Natural killer cell (primary cell): ENCODE results near the gene GRIK5. TPM values are rescaled to one million over a fixed set of nuclear protein-coding genes. Genes with fewer than 3 reads are reported as not detected.
A peak's percentile ranks its signal among the peaks of the same experiment; 100 is the strongest.

Source experiments
- ATAC-seq, 3 donors: fragments of 150-1000 bp in 2 of 3; fragments of 200-7000 bp in 1 of 3; cut with Tn5 transposase; 1 replicate in 1 of 3; 2 replicates in 2 of 3; pipeline ENCODE4 v1.10.0; 2021; ENCODE audit warnings: mild to moderate bottlenecking in 2 of 3, moderate library complexity in 2 of 3
- DNase-seq, 2 donors: peaks; one replicate each; pipeline versions ENCODE4 v3.0.0 to v3.0.0-alpha.2; 2013 to 2021; ENCODE audit warnings: mixed read lengths in 1 of 2
- H3K27ac ChIP-seq: one replicate; pipeline ENCODE4 v1.5.1; 2013; ENCODE audit warnings: mild to moderate bottlenecking, low read length
- H3K27me3 ChIP-seq: one replicate; pipeline ENCODE4 v1.6.1; 2013; ENCODE audit warnings: low read length; ENCODE audit not compliant: control insufficient read depth, insufficient read depth
- H3K36me3 ChIP-seq: one replicate; pipeline ENCODE4 v1.6.1; 2013; ENCODE audit warnings: low read length; ENCODE audit not compliant: control insufficient read depth, insufficient read depth
- H3K4me1 ChIP-seq: one replicate; pipeline ENCODE4 v1.6.1; 2013; ENCODE audit warnings: low read length; ENCODE audit not compliant: control insufficient read depth, insufficient read depth
- H3K4me3 ChIP-seq: one replicate; pipeline ENCODE4 v1.5.1; 2013; ENCODE audit warnings: low read length
- H3K9me3 ChIP-seq: one replicate; pipeline ENCODE4 v1.6.1; 2013; ENCODE audit warnings: low read length; ENCODE audit not compliant: control insufficient read depth, insufficient read depth
- H3K27ac Mint-ChIP-seq, 2 donors: one replicate each; pipeline ENCODE4 v1.8.0; 2022; ENCODE audit warnings: mild to moderate bottlenecking in 2 of 2, mixed read lengths in 2 of 2, moderate library complexity in 1 of 2
- H3K27me3 Mint-ChIP-seq, 2 donors: one replicate each; pipeline ENCODE4 v1.8.0; 2022; ENCODE audit warnings: low read depth in 2 of 2, mixed read lengths in 2 of 2
- H3K36me3 Mint-ChIP-seq: one replicate; pipeline ENCODE4 v1.8.0; 2022; ENCODE audit warnings: mixed read lengths
- H3K4me1 Mint-ChIP-seq, 2 donors: one replicate each; pipeline ENCODE4 v1.8.0; 2022; ENCODE audit warnings: mixed read lengths in 2 of 2
- H3K4me3 Mint-ChIP-seq: one replicate; pipeline ENCODE4 v1.8.0; 2022; ENCODE audit warnings: mild to moderate bottlenecking, moderate library complexity, mixed read lengths
- H3K9me3 Mint-ChIP-seq, 2 donors: one replicate each; pipeline ENCODE4 v1.8.0; 2022; ENCODE audit warnings: mixed read lengths in 2 of 2
- WGBS: methylation state at CpG from one replicate; pipeline ENCODE4 v1.1.7; 2013; ENCODE audit warnings: missing lambda C conversion rate; ENCODE audit not compliant: insufficient coverage; 5-methylcytosine and 5-hydroxymethylcytosine counted together
- intact Hi-C: fragments of 100-400 bp; cut with micrococcal nuclease; formaldehyde crosslinking; loops from one replicate; pipeline ENCODE4 v1.14.2; 2022
- total RNA-seq, 4 donors: library from RNA; stranded (reverse); fragments of 120-200 nt in 1 of 4; gene quantifications; one replicate each; pipeline versions ENCODE4 v1.2.3 to v1.2.4, GENCODE V29; 2013 to 2022
- TF ChIP-seq, protein P1 (sequence below): fragments of 200-600 bp; IDR thresholded peaks from one replicate; pipeline ENCODE4 v1.8.0; 2022; ENCODE audit warnings: antibody characterized with exemption

Gene GRIK5
- total RNA-seq, 3 donors from 2014 or later (not counting 1 experiment from before 2014, with no cell fraction given), result 0.31 to 2.1 TPM; not detected in 1

DNA sequence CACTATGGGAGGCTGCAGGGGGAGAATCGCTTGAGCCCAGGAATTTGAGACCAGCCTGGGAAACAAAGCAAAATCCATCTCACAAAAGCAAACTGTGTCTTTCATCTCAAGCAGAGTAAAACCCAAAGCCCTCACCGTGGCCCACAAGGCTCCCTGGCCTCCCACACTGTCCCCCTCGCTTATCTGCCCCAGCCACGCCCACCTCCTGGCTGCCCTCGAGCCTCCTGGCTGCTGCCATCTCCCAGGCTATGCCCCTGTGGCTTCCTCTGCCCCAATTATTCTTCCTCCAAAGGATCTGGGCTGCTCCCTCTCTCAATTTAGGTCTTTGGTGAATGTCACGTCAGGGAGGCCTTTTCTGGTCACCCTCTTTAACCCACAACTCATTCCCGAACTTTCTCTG lies 114.5 kb downstream of the GRIK5 start:
- Mint-ChIP-seq H3K4me1 (peaks cover 23 to 30% of the 10 kb centered on the region in 2 donors), H3K9me3 (no peaks in the 10 kb centered on the region), H3K36me3 (no peaks in the 10 kb centered on the region), H3K4me3 (no peak overlapping the region), H3K27me3 (no peaks in the 10 kb centered on the region), H3K27ac (peak overlapping the region in 1 of 2 donors; percentile 18)
- no peak for ATAC-seq
- no peaks in the 10 kb centered on the region for H3K9me3 ChIP-seq
- intact Hi-C loops, result no loop called here
- 71% methylated on average over 6 of the region's 7 CpGs for WGBS
- no peak overlapping the region for H3K4me3 ChIP-seq
- H3K27ac ChIP-seq, result no peak overlapping the region
- peaks cover 31% of the 10 kb centered on the region for H3K4me1 ChIP-seq
- no peak for DNase-seq
- peaks cover 9% of the 10 kb centered on the region for H3K36me3 ChIP-seq
- TF ChIP-seq, protein P1, sequence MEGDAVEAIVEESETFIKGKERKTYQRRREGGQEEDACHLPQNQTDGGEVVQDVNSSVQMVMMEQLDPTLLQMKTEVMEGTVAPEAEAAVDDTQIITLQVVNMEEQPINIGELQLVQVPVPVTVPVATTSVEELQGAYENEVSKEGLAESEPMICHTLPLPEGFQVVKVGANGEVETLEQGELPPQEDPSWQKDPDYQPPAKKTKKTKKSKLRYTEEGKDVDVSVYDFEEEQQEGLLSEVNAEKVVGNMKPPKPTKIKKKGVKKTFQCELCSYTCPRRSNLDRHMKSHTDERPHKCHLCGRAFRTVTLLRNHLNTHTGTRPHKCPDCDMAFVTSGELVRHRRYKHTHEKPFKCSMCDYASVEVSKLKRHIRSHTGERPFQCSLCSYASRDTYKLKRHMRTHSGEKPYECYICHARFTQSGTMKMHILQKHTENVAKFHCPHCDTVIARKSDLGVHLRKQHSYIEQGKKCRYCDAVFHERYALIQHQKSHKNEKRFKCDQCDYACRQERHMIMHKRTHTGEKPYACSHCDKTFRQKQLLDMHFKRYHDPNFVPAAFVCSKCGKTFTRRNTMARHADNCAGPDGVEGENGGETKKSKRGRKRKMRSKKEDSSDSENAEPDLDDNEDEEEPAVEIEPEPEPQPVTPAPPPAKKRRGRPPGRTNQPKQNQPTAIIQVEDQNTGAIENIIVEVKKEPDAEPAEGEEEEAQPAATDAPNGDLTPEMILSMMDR, result no peak
- H3K27me3 ChIP-seq, result no peaks in the 10 kb centered on the region

DNA sequence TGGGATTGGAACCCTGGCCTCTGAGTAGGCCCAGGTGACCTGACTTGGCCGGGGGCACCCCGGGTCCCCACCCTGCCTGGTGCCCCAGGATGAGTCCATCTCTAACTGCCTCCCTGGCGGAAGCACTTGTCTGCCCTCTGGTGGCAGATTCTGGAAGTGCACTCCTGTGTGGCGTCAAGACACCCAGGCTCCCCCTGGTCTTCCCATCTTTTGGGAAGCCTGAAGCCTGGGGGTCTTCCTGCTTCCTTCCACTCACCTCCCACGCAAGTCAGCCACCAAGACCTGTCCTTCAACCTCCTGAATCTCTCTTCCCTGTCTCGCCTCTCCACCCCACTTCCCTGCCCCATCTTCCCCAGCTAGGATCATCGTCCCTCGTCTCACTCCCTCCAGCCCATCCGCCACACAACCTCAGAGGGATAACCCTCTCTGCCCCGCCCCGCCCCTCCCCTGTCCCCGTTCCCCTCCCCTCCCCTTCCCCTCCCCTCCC lies 118.3 kb downstream of the GRIK5 start:
- H3K4me3 Mint-ChIP-seq, result peak overlapping the region; percentile 9
- no peaks in the 10 kb centered on the region for H3K9me3 Mint-ChIP-seq
- peak overlapping the region in 1 of 2 donors; percentile 81 for H3K27ac Mint-ChIP-seq
- H3K4me1 Mint-ChIP-seq, result peaks cover 18 to 24% of the 10 kb centered on the region in 2 donors
- peak; percentile 89 to 93 for DNase-seq
- intact Hi-C loops, result loop anchor here (1.0 to 5.0 kb wide), 3 partner anchors 78 to 159 kb away; no protein-coding TSS in a partner anchor
- H3K4me1 ChIP-seq, result peaks cover 21% of the 10 kb centered on the region
- H3K36me3 ChIP-seq, result peaks cover 3% of the 10 kb centered on the region
- 7% methylated on average over 8 of the region's 12 CpGs for WGBS
- H3K4me3 ChIP-seq, result no peak overlapping the region
- no peak overlapping the region for H3K27ac ChIP-seq
- peak; percentile 88 to 96 (median 95) for ATAC-seq
- no peaks in the 10 kb centered on the region for H3K36me3 Mint-ChIP-seq
- H3K27me3 Mint-ChIP-seq, result no peaks in the 10 kb centered on the region
- H3K9me3 ChIP-seq, result no peaks in the 10 kb centered on the region
- no peaks in the 10 kb centered on the region for H3K27me3 ChIP-seq
- TF ChIP-seq, protein P1, result peak; percentile 99

Other genes starting within 250 kb of the GRIK5 start
- not detected for gene LYPD4, start 225.5 kb downstream of the GRIK5 start, total RNA-seq
- not detected for gene DMRTC2, start 225.2 kb downstream of the GRIK5 start, total RNA-seq
- gene RPS19, start 210.0 kb downstream of the GRIK5 start, total RNA-seq, result 1,000 to 10,000 TPM; 1,358 to 1,814 (median 1,709) TPM
- 10 to 100 TPM in 1 of 3 donors, 1 to 10 TPM in 2; 5.6 to 35.5 (median 6.0) TPM for gene CD79A, start 192.9 kb downstream of the GRIK5 start, total RNA-seq
- gene ARHGEF1, start 187.0 kb downstream of the GRIK5 start, total RNA-seq, result 1,000 to 10,000 TPM; 1,177 to 1,409 (median 1,354) TPM
- 1 to 10 TPM; 1.1 to 2.1 (median 1.5) TPM for gene ERFL, start 141.8 kb downstream of the GRIK5 start, total RNA-seq
- 10 to 100 TPM; 76.8 to 100.0 (median 78.4) TPM for gene RABAC1, start 110.9 kb downstream of the GRIK5 start, total RNA-seq
- 10 to 100 TPM; 13.5 to 18.2 (median 14.0) TPM for gene ATP1A3, start 76.0 kb downstream of the GRIK5 start, total RNA-seq
- 10 to 100 TPM; 21.6 to 23.7 (median 23.1) TPM for gene ZNF574, start 6.0 kb upstream of the GRIK5 start, total RNA-seq
- gene POU2F2, start 62.2 kb upstream of the GRIK5 start, total RNA-seq, result 10 to 100 TPM; 27.3 to 40.8 (median 29.3) TPM
- gene DEDD2, start 147.5 kb upstream of the GRIK5 start, total RNA-seq, result 100 to 1,000 TPM in 1 of 3 donors, 10 to 100 TPM in 2; 83.2 to 110 (median 83.7) TPM
- 10 to 100 TPM in 2 of 3 donors, 1 to 10 TPM in 1; 8.8 to 10.6 (median 10.2) TPM for gene ZNF526, start 150.1 kb upstream of the GRIK5 start, total RNA-seq
- 10 to 100 TPM; 42.5 to 52.1 (median 44.1) TPM for gene GSK3A, start 172.4 kb upstream of the GRIK5 start, total RNA-seq
- gene ERF, start 184.9 kb upstream of the GRIK5 start, total RNA-seq, result 100 to 1,000 TPM in 1 of 3 donors, 10 to 100 TPM in 2; 58.3 to 115 (median 75.6) TPM
- gene CIC, start 199.0 kb upstream of the GRIK5 start, total RNA-seq, result 100 to 1,000 TPM in 2 of 3 donors, 10 to 100 TPM in 1; 95.4 to 121 (median 108) TPM
- gene PRR19, start 231.9 kb upstream of the GRIK5 start, total RNA-seq, result not detected
- gene PAFAH1B3, start 232.4 kb upstream of the GRIK5 start, total RNA-seq, result 1 to 10 TPM; 6.1 to 8.9 (median 7.9) TPM
- gene TMEM145, start 243.1 kb upstream of the GRIK5 start, total RNA-seq, result not detected